OCI-M2 (cell line): Measurements from ENCODE around the gene SLC4A5.
"Not testable (repeated sequence)": the region's sequence is repeated elsewhere in the genome, so short reads cannot be mapped to it uniquely, and the experiment has no call there.

Experiments used
- DNase-seq: peaks from one replicate; lab custom pipeline; 2025; ENCODE audit not compliant: unreplicated experiment; lab: John Stamatoyannopoulos, UW

Gene SLC4A5

DNA sequence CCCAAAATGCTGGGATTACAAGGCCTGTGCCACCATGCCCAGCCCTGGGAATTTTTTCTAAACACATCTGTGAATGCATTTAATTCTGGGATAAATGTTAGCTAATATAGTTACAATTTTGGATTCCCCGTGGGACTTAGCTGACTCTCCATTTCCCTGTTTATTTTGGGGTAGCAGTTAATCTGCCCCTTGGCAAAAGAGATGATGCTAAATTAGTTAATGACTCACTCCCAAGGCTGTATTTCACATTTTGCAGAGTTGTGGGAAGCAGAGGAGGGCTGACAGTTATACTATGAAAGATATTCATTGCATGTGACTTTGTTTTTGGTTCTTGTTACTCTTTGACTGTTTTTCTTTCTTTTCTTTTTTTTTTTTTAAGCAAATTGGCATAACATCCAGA lies 141.6 kb downstream of the SLC4A5 start:
- no peak for DNase-seq

DNA sequence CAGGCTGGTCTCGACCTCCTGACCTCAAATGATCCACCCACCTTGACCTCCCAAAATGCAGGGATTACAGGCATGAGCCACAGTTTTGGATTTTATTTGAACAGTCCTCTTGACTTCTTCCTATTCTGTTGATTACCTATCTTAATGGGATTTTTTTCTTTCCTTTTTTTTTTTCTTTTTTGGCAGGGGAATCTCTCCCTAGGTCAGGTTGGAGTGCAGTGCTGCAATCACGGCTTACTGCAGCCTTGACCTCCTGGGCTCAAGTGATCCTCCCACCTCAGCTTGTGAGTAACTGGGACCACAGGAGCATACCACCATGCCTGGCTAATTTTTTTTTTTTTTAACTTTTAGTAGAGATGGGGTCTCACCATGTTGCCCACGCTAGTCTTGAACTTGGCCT lies 142.0 kb downstream of the SLC4A5 start:
- no peak for DNase-seq

DNA sequence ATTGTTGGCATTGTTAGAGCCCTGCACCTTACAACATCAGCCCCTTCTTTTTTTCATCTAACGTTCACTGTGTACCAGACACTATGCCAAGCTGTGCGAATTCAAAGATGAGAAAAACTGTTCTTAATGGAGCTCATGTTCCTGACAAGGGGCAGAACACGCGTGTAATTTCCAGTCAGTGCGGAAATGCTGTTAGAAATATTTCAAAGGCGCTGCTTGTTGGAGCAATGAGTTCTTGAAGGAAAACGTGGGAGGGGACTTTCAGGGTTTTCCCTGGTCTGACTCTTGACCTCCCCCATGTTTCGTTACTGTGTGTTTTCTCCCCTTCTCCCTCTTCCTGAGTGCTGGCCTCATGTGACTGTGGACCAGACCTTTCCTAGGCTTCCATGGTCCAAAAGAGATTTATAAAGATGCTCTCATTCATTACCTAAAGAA lies 143.3 kb downstream of the SLC4A5 start:
- DNase-seq = no peak

GRCh38 chr2:74199275-74199701 lies 143.9 kb downstream of the SLC4A5 start:
- no peak for DNase-seq

- peak; percentile 71 for DNase-seq
Observed at GRCh38 chr2:74198461-74199274, 144.5 kb downstream of the SLC4A5 start, which contains the start of gene MTHFD2. MTHFD2 (plus strand) TSS chr2:74198615; CDS start chr2:74198642, 27 bp downstream.

DNA sequence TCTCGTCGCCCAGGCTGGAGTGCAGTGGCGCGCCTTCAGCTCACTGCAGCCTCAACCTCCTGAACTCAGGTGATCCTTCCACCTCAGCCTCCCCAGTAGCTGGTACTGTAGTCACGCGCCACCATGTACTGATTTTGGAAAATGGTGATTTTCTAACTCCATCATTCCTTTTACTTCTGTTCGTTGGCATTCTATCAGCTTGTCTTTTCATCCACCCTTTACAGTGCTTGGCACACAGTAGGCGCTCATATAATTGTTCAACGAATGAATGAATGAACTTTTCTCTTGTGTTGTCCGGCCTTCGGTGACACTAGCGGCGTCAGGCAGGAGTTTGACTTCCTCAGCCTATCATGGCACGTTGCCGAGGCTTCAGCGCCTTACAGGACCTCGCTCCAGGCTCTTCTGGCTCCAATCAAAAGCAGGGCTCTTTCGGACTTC lies 145.2 kb downstream of the SLC4A5 start:
- DNase-seq = no peak

DNA sequence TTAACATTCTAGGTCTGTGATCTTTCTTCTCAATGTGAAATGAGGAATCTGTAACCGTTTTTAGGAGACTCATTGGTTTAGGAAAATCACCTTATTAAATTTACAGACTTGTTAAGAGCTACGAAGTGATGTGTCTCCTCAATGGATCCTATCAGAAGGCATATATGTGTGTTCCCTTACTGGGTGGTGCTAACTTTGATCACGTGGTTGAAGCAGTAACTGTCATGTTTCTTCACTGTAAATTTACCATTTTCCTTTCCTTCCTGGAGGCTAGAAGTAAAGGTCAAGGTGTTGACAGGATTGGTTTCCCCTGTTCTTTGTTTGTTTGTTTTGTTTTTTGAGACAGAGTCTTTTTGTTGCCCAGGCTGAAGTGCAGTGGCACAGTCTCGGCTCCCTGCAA lies 146.2 kb downstream of the SLC4A5 start:
- no peak for DNase-seq

DNA sequence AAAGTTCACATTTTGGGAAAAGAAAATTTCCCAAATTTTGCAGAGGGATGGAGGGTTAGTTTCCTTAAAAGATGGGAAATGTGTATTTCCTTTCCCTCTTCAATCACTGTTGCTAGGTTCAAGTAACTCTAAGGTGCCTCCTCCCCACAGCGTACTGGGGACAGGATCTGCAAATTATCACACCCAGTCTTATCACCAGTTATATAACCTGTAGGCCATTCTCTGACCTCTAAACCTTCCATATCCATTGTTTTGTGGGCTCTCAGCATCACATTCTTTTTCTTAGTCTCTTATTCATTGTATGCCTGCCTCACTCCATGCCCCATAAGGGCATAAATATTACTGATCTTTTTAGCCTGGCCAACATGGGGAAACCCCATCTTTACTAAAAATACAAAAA lies 148.4 kb downstream of the SLC4A5 start:
- no peak for DNase-seq

DNA sequence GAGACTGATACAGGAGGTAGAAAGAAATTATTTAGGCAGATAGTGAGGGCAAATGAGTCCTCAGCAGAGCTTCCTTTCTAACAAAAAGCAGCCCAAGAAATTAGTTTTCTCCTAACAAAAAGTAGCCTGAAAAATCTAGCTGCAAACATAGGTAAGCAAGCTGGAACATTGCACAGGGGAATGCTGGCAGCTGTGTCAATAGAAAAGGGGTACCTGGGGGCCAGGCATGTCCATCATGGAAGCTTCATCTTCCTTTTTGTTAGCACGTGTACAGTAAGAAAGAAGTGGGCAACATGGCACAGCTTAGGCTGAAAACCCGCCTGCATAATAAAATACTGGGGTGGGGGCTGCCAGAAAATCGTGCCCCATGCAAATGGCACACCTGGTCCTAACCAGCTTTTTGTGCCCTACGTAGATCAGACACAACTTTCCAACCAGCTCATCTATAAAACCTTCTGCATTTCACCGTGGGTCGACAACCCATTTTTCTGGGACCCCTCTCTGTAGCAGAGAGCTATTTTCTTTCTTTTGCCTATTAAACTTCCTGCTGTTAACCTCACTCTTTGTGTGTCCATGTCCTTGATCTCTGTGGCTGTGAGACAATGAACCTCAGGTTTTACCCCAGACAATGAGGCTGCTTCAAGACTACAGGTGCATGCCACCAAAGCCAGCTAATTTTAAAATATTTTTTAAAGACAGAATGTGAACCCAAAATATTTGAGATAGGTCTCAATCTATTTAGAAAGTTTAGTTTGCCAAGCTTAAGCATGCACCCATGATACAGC lies 151.4 kb downstream of the SLC4A5 start:
- no peak for DNase-seq

DNA sequence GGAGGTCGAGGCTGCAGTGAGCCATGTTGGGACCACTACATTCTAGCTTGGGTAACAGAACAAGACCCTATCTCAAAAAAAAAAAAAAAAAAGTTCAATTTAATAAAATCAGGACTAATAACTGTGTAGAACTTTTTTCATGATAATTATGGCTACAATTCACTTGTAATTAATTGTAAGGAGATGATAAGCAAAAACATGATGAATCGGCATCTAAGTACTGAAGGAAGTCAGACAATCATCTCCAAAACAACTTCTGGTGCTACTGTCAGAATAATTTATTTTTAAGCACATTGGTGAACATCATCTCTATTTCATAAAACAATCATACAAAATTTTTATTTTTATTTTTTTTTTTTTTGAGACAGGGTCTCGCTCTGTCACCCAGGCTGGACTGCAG lies 154.5 kb downstream of the SLC4A5 start:
- no peak for DNase-seq

DNA sequence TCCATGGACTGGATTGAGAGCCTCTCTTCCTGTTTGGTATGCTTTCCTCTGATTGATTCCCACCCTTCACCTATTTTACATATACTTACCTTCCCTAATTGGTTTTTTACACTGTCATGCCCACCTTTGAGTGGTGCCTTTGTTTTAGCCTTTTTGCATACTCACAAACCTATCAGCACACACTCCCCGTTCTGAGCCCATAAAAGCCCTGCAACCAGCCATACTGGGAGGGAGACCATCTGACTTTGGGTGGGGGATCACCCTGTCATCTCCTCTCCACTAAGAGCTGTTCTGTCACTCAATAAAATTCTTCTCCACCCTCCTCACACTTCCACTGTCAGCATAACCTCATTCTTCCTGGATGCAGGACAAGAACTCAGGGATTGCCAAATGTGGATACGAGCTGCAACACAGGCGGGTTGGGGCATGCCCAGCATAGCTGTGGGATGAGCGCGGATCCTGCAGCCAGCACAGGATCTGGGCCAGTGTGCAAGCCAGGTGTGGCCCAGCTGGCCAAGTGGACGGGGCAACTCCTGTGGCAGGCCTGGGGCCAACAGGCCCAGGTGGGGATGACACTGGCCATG lies 155.1 kb downstream of the SLC4A5 start:
- DNase-seq = no peak

DNA sequence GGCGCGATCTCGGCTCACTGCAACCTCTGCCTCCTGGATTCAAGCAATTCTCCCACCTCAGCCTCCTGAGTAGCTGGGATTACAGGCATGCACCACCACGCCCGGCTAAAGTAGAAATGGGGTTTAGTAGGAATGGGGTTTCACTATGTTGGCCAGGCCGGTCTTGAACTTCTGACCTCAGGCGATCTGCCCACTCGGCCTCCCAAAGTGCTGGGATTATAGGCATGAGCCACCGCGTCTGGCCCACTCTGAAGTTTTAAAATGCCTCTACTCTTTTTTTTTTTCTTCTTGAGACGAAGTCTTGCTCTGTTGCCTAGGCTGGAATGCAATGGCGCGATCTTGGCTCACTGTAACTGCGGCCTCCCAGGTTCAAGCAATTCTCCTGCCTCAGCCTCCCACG lies 156.5 kb downstream of the SLC4A5 start:
- not testable (repeated sequence) for DNase-seq

DNA sequence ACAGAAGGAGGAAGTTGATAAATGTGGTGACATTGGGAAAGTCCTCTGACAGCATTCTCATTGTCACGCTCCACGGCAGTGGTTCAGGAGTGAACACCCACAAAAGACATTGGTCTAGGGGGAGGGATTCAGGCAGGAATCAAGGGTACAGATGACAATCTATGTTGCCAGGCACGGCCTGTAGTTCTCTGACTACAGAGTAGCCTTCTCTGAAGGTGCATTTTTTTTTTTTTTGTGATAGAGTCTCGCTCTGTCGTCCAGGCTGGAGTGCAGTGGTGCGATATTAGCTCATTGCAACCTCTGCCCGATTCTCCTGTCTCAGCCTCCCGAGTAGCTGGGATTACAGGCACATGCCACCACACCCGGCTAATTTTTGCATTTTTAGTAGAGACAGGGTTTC lies 157.2 kb downstream of the SLC4A5 start:
- peak; percentile 68 for DNase-seq

DNA sequence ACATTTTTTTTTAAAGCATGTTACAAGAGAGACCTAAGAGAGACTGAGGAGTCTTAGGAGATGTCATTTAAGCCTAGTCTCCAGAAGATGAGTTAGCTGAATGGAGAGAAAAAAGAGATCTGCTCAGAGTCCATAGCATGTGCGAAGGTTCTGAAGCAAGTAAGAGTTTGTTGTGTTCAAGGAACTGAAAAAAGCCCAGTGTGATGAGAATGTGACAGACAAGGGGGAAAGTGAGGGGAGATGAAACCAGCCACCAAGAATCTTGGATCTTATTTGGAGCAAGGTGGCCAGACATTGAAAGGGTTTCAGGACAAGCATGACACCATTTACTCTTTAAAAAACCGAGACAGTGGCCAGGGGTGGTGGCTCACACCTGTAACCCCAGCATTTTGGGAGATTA lies 159.3 kb downstream of the SLC4A5 start:
- DNase-seq = no peak

DNA sequence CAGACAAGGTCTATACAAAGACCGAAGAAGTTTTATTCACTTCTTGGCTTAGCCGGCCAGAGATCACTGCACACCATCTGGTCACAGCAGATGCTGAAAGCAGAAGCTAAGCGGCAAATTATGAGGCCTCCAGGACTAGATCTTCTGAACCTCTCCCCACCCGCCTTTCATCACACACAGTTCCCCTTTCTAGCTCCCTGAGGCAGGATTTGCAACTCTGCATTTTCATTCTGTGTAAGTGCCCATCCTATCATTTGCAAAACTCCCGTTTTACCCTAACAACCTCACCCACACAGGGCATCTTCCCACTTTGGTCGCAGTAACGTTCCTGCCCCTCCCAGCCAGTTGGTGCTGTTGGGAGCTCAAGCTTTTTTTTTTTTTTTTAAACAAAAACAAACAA lies 161.5 kb downstream of the SLC4A5 start:
- peak; percentile 7 for DNase-seq

- DNase-seq = no peak
Observed at GRCh38 chr2:74179063-74179865, 164.0 kb downstream of the SLC4A5 start.

GRCh38 chr2:74178211-74179062 lies 164.8 kb downstream of the SLC4A5 start, which contains the start of gene MOB1A:
MOB1A (minus strand) TSS chr2:74178879; CDS start chr2:74178674, 205 bp downstream.
- DNase-seq = peak; percentile 89

GRCh38 chr2:74177696-74178095 lies 165.5 kb downstream of the SLC4A5 start:
- DNase-seq = no peak

DNA sequence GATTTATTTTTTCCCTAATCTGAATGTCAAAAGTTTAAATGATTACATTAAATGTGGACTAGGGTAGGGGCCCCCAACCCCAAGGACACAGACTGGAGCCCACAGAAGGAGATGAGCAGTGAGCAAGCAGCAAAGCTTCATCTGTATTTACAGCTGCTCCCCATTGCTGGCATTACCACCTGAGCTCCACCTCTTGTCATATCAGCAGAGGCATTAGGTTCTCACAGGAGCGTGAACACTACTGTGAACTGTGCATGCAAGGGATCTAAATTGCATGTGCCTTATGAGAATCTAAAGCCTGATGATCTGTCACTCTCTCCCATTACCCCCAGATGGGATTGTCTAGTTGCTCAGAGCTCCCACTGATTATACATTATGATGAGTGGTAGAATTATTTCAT lies 168.3 kb downstream of the SLC4A5 start:
- DNase-seq = no peak

- no peak for DNase-seq
Observed at GRCh38 chr2:74168739-74169138, 174.5 kb downstream of the SLC4A5 start.
